ENCODE results near the gene STRN3.
"Not testable (repeated sequence)": the region's sequence is repeated elsewhere in the genome, so short reads cannot be mapped to it uniquely, and the experiment has no call there.

The STRN3 gene

DNA sequence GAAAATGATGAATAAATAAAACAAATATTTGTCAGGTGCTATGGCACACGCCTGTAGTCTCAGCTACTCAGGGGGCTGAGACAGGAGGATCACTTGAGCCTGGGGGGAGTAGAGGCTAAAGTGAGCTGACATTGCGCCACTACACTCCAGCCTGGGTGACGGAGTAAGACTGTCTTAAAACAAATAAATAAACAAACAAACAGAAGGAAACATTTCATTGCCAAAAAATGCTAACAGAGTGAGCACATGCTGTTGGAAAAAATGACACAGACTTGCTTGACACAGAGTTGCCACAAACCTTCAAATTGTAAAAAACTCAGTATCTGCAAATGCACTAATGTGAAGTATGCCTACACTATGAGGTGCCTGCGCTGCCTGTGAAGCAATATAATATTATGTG, 51.6 kb downstream of the STRN3 start:
- H3K36me3 ChIP-seq (ENCODE audit: insufficient read depth, low read length), result no peaks in the 10 kb centered on the region
- no peak overlapping the region for H2AFZ ChIP-seq (ENCODE audit: low read length)
- H3K4me3 ChIP-seq (ENCODE audit: low read depth, low read length, poor library complexity, severe bottlenecking), result no peak overlapping the region
- H3K79me2 ChIP-seq (ENCODE audit: insufficient read depth, low read length), result peaks cover 92% of the 10 kb centered on the region
- no peaks in the 10 kb centered on the region for H3F3A ChIP-seq (ENCODE audit: insufficient read depth, low read length)
- H4K20me1 ChIP-seq (ENCODE audit: insufficient read depth, low read length), result no peaks in the 10 kb centered on the region
- no peaks in the 10 kb centered on the region for H3K27me3 ChIP-seq (ENCODE audit: insufficient read depth, low read length)
- H3K9ac ChIP-seq (ENCODE audit: low read length), result no peak overlapping the region
- no peak overlapping the region for H3K4me2 ChIP-seq (ENCODE audit: low read length)
- no peaks in the 10 kb centered on the region for H3K9me3 ChIP-seq (ENCODE audit: low read length)
- no peaks in the 10 kb centered on the region for H3K9me2 ChIP-seq (ENCODE audit: low read depth, low read length)
- TF ChIP-seq, protein P1, sequence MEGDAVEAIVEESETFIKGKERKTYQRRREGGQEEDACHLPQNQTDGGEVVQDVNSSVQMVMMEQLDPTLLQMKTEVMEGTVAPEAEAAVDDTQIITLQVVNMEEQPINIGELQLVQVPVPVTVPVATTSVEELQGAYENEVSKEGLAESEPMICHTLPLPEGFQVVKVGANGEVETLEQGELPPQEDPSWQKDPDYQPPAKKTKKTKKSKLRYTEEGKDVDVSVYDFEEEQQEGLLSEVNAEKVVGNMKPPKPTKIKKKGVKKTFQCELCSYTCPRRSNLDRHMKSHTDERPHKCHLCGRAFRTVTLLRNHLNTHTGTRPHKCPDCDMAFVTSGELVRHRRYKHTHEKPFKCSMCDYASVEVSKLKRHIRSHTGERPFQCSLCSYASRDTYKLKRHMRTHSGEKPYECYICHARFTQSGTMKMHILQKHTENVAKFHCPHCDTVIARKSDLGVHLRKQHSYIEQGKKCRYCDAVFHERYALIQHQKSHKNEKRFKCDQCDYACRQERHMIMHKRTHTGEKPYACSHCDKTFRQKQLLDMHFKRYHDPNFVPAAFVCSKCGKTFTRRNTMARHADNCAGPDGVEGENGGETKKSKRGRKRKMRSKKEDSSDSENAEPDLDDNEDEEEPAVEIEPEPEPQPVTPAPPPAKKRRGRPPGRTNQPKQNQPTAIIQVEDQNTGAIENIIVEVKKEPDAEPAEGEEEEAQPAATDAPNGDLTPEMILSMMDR (IDR thresholded peaks at IDR 0.05; ENCODE audit: low read length), result no peak
- TF ChIP-seq EZH2 (IDR thresholded peaks at IDR 0.05; ENCODE audit: borderline replicate concordance, low read length), result no peak
- H3K27ac ChIP-seq (ENCODE audit: low read depth, low read length, poor library complexity, severe bottlenecking), result no peak overlapping the region
- H3K4me1 ChIP-seq (ENCODE audit: insufficient read depth, low read length, severe bottlenecking), result no peaks in the 10 kb centered on the region

DNA sequence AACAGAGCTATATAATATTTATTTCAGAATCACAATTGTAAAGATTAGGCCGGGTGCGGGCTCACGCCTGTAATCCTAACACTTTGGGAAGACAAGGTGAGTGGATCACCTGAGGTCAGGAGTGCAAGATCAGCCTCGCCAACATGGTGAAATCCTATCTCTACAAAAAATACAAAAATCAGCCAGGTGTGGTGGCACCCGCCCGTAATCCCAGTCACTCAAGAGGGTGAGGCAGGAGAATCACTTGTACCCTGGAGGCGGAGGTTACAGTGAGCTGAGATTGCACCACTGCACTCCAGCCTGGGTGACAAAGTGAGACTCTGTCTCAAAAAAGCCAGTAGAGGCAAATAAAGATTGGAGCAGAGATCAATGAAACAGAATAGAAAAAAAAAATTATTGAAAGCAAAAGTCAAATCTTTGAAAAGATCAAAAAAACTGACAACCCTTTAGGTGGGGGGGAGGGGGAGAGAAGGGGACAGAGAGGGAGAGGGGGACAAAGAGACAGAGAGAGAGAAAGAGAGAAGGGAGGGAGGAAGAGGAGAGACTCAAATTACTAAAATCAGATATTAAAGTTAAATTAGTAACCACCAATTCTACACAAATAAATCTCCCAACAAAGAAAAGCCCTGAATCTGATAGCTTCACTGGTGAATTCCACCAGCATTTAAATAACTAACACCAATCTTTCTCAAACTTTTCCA, 53.1 kb downstream of the STRN3 start:
- H3K27me3 ChIP-seq (ENCODE audit: insufficient read depth, low read length), result no peaks in the 10 kb centered on the region
- H3K4me1 ChIP-seq (ENCODE audit: insufficient read depth, low read length, severe bottlenecking), result no peaks in the 10 kb centered on the region
- H3K4me3 ChIP-seq (ENCODE audit: low read depth, low read length, poor library complexity, severe bottlenecking), result no peak overlapping the region
- H3K9ac ChIP-seq (ENCODE audit: low read length), result no peak overlapping the region
- no peaks in the 10 kb centered on the region for H3K9me2 ChIP-seq (ENCODE audit: low read depth, low read length)
- H3K27ac ChIP-seq (ENCODE audit: low read depth, low read length, poor library complexity, severe bottlenecking), result no peak overlapping the region
- H4K20me1 ChIP-seq (ENCODE audit: insufficient read depth, low read length), result no peaks in the 10 kb centered on the region
- no peak overlapping the region for H3K4me2 ChIP-seq (ENCODE audit: low read length)
- no peaks in the 10 kb centered on the region for H3K36me3 ChIP-seq (ENCODE audit: insufficient read depth, low read length)
- H3F3A ChIP-seq (ENCODE audit: insufficient read depth, low read length), result no peaks in the 10 kb centered on the region
- H2AFZ ChIP-seq (ENCODE audit: low read length), result no peak overlapping the region
- H3K9me3 ChIP-seq (ENCODE audit: low read length), result no peaks in the 10 kb centered on the region
- H3K79me2 ChIP-seq (ENCODE audit: insufficient read depth, low read length), result peaks cover 91% of the 10 kb centered on the region
- no peak for TF ChIP-seq EZH2 (IDR thresholded peaks at IDR 0.05; ENCODE audit: borderline replicate concordance, low read length)
- TF ChIP-seq, protein P1 (IDR thresholded peaks at IDR 0.05; ENCODE audit: low read length), result no peak

DNA sequence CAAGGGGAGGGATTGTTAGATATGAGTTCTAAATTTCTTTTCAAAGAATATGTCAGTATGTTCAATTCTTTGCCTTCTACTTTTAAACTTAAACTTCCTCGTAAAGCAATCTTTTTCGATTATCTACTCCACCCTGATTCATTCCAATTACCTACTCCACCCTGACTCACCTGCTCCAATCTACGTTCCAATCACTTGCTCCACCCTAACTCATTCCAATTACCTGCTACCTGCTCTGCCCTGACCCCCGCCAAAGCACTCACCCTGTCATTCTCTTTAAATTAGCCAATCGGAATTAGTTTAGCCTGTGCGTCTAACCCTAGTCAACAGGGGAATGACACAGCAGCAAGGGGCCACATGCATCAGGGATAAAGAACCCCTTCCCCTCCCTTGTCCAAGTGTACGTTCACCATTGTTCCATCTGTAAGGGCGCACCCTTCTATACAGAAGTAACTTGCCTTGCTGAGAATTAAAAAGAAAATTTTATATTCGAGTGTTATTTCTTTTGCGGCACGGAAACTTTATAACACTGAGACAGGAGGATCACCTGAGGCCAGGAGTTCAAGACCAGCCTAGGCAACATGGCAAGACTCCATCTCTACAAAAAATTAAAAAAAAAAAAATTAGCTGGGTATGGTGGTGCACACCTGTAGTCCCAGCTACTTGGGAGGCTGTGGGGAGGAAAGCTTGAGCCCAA, 54.0 kb downstream of the STRN3 start:
- H3K4me1 ChIP-seq (ENCODE audit: insufficient read depth, low read length, severe bottlenecking); H3K4me2 ChIP-seq (ENCODE audit: low read length); H2AFZ ChIP-seq (ENCODE audit: low read length); H3K27me3 ChIP-seq (ENCODE audit: insufficient read depth, low read length); H3K9me3 ChIP-seq (ENCODE audit: low read length); H3K36me3 ChIP-seq (ENCODE audit: insufficient read depth, low read length); H4K20me1 ChIP-seq (ENCODE audit: insufficient read depth, low read length); H3K4me3 ChIP-seq (ENCODE audit: low read depth, low read length, poor library complexity, severe bottlenecking); H3K9ac ChIP-seq (ENCODE audit: low read length); H3F3A ChIP-seq (ENCODE audit: insufficient read depth, low read length); H3K9me2 ChIP-seq (ENCODE audit: low read depth, low read length); H3K27ac ChIP-seq (ENCODE audit: low read depth, low read length, poor library complexity, severe bottlenecking): not testable (repeated sequence)
- H3K79me2 ChIP-seq (ENCODE audit: insufficient read depth, low read length), result peaks cover 92% of the 10 kb centered on the region

Data from OCI-LY1 (cell line).